HG03442 (cell line): ENCODE data around the gene PRR14L.
"Not testable (repeated sequence)": the region's sequence is repeated elsewhere in the genome, so short reads cannot be mapped to it uniquely, and the experiment has no call there.

Experiments
- ATAC-seq: cut with Tn5 transposase; IDR thresholded peaks from one replicate; pipeline ENCODE4 v1.9.1; 2021; ENCODE audit warnings: mild to moderate bottlenecking, moderate library complexity; ENCODE audit not compliant: unreplicated experiment

PRR14L gene

DNA sequence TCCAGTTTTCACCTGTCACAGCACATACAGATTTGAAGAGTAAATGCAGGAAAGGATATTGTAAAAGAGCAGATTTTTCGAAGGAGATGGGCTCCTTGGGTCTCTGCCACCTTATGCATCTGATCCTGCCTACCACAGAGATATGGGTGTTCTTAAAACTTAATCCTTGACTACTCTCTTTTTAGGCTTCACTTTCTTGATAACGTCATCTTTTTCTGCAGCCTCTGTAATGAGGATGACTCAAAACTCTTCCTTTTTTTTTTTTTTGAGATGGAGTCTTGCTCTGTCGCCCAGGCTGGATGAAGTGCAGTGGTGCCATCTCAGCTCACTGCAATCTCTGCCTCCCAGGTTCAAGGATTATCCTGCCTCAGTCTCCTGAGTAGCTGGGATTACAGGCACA lies 7.8 kb downstream of the PRR14L start:
- no peak for ATAC-seq

DNA sequence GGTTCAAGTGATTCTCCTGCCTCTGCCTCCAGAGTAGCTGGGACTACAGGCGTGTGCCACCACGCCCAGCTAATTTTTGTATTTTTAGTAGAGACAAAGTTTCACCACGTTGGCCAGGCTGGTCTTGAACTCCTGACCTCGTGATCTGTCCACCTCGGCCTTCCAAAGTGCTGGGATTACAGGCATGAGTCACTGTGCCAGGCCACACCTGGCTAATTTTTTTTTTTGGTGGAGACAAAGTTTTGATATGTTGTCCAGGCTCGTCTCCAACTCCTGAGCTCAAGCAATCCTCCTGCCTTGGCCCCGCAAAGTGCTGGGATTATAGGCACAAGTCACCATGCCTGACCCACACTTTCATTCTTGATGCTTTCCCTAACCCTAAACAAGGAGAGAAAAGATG lies 9.6 kb downstream of the PRR14L start:
- not testable (repeated sequence) for ATAC-seq

DNA sequence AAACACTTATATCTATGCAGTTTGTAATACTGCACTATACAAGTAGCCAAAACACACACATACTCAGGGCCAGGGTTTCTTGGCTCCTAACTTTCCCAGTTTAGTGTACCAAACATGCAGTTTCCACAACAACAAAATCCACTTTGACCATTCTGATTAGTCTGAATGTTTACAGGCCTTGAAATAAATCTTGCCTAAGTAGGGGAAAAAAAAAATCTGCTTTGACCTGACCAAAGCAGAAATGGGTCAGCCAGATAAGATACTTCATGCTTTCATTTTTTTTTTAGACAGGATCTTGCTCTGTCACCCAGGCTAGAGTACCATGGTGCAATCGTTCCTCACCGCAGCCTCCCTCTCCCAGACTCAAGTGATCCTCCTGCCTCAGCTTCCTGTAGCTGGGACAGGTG lies 10.1 kb downstream of the PRR14L start:
- no peak for ATAC-seq

DNA sequence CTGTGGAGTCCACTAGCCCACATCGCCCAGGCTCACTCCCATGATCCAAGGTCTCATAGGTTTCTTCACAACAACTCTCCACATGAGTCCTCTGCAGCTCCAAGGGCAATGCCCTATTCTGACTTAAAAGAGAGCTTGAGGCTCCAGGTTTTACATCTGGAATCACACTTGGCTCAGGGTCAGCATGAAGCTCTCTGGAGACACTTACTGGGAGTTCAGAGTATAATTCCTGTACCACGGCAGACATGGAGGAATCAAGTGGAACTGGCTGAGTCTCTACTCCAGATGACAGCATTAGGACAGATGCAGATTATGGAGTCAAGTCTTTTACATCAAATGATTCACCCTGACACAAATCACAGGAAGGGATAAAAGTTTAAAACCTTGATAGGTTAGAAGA lies 11.4 kb downstream of the PRR14L start:
- no peak for ATAC-seq

- no peak for ATAC-seq
Measured at GRCh38 chr22:31737932-31738331, 12.0 kb downstream of the PRR14L start.

- ATAC-seq: no peak
Measured at GRCh38 chr22:31736458-31736857, 13.5 kb downstream of the PRR14L start.

DNA sequence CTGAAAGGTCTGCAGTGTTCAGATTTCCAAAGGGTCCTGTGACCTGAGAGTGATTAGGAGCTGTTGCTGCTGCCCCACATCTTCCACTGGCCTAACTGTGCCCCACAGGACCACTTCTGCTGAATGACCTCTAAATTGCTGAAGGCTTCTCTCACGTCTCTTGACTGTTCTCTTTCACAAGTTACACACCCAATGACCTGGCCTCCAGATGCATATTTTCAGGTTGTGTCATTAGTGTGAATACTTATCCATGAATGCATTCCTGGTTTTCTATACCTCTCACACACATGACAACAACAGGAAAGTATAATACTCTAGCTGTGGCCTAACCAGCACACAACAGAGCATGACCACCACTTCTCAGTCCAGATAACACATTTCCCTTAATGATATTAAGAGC lies 15.4 kb downstream of the PRR14L start:
- no peak for ATAC-seq

DNA sequence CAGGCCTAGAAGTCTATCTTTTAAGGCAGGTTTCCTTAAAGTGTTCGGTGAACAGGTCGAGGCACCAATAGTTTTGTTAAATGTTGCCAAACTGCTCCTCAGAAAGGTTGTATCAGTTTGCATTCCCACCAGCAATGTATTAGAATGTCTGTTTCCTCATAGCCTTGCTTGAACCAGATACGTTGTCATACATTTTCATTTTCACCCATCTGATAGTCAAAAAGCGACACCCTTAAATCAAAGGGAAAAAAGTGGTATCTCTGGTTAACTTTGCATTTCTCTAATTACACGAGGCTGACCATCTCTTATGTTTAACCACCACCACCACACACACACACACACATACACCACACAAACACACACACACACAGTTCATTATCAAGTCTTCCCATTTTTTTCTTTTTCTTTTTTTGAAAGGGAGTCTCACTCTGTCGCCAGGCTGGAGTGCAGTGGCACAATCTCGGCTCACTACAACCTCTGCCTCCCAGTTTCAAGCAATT lies 16.3 kb downstream of the PRR14L start:
- ATAC-seq: no peak

DNA sequence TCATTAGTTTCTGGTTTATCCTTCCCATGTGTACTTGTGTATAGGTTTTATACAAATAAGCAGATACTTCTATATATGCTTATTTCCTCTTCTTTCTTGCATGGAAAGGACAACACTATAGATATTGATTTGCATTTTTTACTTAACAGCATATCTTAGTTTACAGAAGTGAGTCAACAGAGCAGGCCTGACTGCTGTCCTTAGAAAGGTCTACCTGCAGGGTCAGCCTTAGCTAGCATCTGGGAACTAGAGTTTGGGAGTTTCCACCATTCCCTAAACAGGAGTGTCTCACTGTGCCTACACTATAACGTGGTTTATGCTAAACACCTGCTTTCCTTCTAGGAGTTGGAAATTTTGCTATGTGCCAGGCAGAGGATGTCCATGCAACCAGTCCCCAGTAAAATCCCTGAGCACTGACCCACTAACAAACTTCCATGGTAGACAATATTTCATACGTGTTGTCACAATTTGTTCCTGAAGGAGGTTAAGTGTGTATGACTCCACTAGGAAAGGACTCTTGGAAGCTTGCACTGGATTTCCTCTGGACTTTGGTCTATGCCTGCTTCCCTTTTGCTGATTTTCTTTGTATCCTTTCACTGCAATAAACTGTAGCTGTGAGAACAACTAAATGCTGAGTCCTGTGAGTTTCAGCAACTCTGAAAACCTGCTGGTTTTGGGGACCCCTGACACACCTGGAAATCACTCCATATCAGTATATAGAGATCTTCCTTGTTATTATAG lies 17.7 kb downstream of the PRR14L start:
- ATAC-seq: no peak

- ATAC-seq: no peak
Measured at GRCh38 chr22:31730344-31730711, 19.6 kb downstream of the PRR14L start.

GRCh38 chr22:31728857-31729256 lies 21.1 kb downstream of the PRR14L start:
- ATAC-seq: no peak

DNA sequence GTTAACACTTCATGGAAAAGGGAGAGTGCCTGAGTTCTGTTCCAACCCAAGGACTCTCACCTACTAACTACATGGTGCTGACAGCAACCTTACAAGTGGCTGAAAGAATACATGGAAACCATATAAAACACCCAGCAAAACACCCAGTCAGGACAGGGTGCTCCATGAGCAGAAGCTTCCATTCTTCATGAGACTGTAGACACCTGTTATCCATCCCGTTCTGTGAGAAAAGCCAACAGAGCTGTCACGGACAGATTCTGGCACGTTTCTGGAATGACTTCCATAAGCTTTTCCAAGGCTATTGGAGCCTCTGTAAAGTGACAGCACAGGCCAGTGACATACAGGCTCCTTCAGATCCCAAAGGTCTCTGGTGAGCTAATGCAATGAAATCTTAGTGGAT lies 23.2 kb downstream of the PRR14L start:
- no peak for ATAC-seq

DNA sequence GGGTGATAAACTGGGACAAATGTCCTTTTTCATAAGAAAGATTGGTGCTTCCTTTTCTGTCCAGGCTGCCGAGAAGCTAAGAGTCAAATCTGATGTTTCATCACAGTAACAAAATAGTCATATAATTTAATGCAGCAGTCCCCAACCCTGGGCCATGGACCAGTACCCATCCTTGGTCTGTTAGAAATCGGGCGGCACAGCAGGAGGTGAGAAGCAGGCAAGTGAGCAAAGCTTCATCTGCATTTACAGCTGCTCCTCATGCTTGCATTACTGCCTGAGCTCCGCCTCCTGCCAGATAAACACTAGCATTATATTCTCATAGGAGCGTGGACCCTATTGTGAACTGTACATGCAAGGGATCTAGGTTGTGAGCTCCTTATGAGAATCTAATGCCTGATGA lies 26.2 kb downstream of the PRR14L start:
- no peak for ATAC-seq

GRCh38 chr22:31719850-31720471 lies 30.0 kb downstream of the PRR14L start:
- ATAC-seq: no peak

- ATAC-seq: no peak
Measured at GRCh38 chr22:31715147-31715778, 34.7 kb downstream of the PRR14L start.

DNA sequence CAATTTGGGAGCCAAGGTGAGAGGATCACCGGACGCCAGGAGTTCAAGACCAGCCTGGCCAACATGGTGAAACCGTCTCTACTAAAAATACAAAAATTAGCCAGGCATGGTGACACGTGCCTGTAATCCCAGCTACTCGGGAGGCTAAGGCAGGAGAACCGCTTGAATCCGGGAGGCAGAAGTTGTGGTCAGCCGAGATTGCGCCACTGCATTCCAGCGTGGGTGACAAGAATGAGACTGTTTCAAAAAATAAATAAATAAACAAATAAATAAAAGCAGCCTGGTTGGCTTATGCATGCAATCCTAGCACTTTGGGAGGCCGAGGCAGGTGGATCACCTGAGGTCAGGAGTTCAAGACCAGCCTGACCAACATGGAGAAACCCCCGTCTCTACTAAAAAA lies 38.7 kb downstream of the PRR14L start:
- ATAC-seq: not testable (repeated sequence)

DNA sequence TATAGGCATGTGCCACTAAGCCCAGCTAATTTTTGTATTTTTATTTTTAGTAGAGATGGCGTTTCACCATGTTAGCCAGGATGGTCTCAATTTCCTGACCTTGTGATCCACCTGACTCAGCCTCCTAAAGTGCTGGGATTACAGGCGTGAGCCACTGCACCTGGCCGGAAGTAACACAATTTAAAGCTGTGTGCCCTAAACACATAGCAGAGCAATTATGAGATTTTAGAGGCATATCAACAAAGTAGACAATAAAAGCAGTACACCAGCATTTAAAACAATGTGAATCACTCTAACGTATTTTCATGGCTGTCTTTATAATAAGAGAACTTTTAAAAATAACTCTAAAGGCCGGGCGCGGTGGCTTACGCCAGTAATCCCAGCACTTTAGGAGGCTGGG lies 42.4 kb downstream of the PRR14L start:
- ATAC-seq: no peak

GRCh38 chr22:31695423-31695822 lies 54.5 kb downstream of the PRR14L start:
- ATAC-seq: no peak

GRCh38 chr22:31694046-31694445 lies 55.9 kb downstream of the PRR14L start:
- not testable (repeated sequence) for ATAC-seq

- no peak for ATAC-seq
Measured at GRCh38 chr22:31692186-31692886, 57.6 kb downstream of the PRR14L start.

- ATAC-seq: no peak
Measured at GRCh38 chr22:31691408-31691807, 58.5 kb downstream of the PRR14L start.
